Stomach (tissue), 4 donors: ENCODE data around the gene SDK2.

Experiments used
- EP300 ChIP-seq: sonication (generic); formaldehyde crosslinking; IDR thresholded peaks from one replicate; pipeline ENCODE4 v1.6.1; 2017; ENCODE audit warnings: antibody characterized with exemption
- POLR2A ChIP-seq, 4 donors: fragments of 450-650 bp; IDR thresholded peaks; one replicate each; pipeline ENCODE4 v1.6.1; 2016; ENCODE audit warnings: antibody characterized with exemption in 4 of 4, control low read depth in 2 of 4, mild to moderate bottlenecking in 1 of 4, moderate library complexity in 1 of 4
- POLR2AphosphoS5 ChIP-seq, 3 donors: sonication (generic); formaldehyde crosslinking; IDR thresholded peaks; one replicate each; pipeline ENCODE4 v1.6.1; 2016; ENCODE audit warnings: antibody characterized with exemption in 3 of 3

GRCh38 chr17:73519714-73520368 is 124.4 kb downstream of the SDK2 start:
- TF ChIP-seq EP300: no peak
- no peak for TF ChIP-seq POLR2AphosphoS5 (IDR thresholded peaks at IDR 0.05)
- no peak for TF ChIP-seq POLR2A (IDR thresholded peaks at IDR 0.05)
